GM12892 (cell line): Measurements from ENCODE around the gene AHCTF1.
"Not testable (repeated sequence)": the region's sequence is repeated elsewhere in the genome, so short reads cannot be mapped to it uniquely, and the experiment has no call there.

Experiments used
- DNase-seq: peaks from one replicate; pipeline ENCODE4 v3.0.0; 2011; ENCODE audit not compliant: insufficient read length
- FAIRE-seq: peaks from 2 replicates; lab custom pipeline; 2011; peaks lifted over from hg19 to GRCh38; lab: Jason Lieb, UNC
- POLR2A ChIP-seq: IDR thresholded peaks from 2 replicates; pipeline ENCODE4 v1.6.1; 2011; ENCODE audit warnings: low read depth, low read length, control low read depth
- POLR2AphosphoS5 ChIP-seq: IDR thresholded peaks from 2 replicates; pipeline ENCODE4 v1.6.1; 2011; ENCODE audit warnings: low read depth, low read length, control low read depth
- TAF1 ChIP-seq: IDR thresholded peaks from 2 replicates; pipeline ENCODE4 v1.6.1; 2011; ENCODE audit warnings: low read depth, mild to moderate bottlenecking, control low read depth, low read length, borderline replicate concordance

The AHCTF1 gene

DNA sequence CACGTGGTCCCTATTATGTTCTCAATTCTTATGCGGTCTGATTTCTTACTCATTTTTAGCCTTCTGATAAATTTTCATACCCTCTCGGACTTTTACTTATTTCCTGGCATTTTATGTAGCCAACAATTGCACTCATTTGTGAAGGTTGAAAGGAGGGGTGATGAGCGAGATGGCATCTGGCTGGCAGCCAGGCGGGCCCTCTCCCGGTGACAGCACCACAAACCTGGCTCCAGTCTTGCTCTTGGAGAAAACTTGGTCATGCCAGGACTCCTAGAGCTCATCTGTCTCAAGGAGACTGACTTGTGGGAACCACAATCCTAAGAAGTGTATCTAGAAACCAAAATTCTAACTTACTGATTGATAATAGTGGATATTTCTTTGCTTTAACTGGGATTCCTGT is 14.6 kb upstream of the AHCTF1 start:
- FAIRE-seq (no peak), DNase-seq (no peak)
- TF ChIP-seq POLR2AphosphoS5 (no peak), TAF1 (no peak), POLR2A (no peak)

DNA sequence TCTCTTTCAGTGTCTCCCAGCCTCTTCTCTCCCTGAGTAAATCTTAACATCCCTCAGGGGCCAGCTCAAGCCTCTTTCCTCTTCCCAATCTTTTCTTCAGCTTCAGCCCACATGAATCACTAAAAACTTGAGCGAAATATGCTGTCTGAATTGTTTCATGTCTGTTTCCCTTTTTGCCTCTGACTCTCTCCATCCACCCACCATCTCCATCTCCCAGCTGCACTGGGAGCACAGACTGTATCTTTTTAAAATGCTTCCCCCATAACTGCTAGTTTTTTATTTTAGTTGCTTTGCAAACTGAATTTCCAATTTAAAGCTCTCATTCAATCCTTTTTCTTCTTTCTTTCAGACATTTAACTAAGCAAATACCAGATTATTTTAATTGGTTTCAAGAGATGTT is 3.0 kb upstream of the AHCTF1 start:
- TF ChIP-seq POLR2A = no peak
- no peak for TF ChIP-seq TAF1
- TF ChIP-seq POLR2AphosphoS5 = no peak

DNA sequence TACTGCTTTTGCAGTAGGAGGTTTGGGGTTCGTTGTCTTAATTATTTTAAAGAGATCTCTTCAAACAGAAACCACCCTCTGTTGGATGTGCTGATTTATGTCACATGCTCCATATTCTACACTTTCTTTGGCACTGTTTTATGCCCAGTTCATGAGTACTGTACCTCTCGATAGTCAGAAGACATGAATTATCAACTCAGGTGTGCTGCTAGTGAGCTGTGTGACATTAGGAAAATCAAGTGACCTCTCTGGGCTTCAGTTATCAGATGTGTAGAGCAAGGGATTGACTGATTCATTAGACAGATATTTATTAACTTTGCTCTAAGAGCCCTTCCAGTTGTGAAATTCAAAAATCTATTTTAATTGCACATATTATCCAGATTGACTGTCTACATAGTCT is 2.1 kb upstream of the AHCTF1 start:
- no peak for DNase-seq
- TF ChIP-seq TAF1 (no peak), POLR2AphosphoS5 (no peak), POLR2A (no peak)
- FAIRE-seq = no peak

More for the DNA sequence above, 3.0 kb upstream of the AHCTF1 start:
- DNase-seq (no peak), FAIRE-seq (no peak)

- no peak for DNase-seq
- FAIRE-seq = no peak
- TF ChIP-seq POLR2A = no peak
- no peak for TF ChIP-seq TAF1
- TF ChIP-seq POLR2AphosphoS5 = no peak
Observed at GRCh38 chr1:246932366-246932700, 585 bp upstream of the AHCTF1 start.

DNA sequence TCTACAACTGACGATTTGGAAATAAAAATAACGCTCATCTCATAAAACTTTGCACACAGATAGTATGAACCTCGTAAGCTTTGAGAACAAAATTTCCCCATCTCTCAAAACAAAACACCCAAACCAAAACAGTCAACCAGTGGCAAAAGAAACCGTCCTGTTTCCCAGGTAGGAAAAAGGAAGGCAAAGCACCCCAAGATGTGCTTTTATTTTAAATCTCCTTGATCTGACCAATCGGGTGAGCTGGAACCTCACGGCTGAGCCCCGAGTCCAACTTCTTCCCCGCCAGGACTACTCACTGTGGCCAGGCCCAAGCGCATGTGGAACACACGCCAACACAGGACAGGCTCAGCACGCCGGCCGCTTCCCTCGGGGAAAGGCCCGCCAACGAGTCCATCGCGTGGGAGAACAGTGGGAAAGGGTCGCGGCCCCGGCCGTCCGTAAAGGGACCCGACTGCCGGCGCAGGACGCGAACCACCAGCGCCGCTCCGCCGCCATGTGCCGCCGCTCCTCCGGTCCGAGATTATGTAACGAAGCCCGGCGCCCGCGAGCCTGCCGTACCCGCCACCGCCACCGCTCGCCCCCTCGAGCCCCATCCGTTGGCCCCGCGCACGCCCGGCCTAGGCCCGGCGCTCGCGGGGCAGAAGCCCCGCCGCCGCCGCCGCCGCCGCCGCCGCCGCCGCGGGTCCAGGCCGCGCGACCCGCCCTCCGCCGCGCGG is 759 bp downstream of the AHCTF1 start:
- TF ChIP-seq POLR2A = no peak
- TF ChIP-seq TAF1 = no peak
- no peak for TF ChIP-seq POLR2AphosphoS5
- FAIRE-seq = no peak
- DNase-seq = peak; percentile 23

DNA sequence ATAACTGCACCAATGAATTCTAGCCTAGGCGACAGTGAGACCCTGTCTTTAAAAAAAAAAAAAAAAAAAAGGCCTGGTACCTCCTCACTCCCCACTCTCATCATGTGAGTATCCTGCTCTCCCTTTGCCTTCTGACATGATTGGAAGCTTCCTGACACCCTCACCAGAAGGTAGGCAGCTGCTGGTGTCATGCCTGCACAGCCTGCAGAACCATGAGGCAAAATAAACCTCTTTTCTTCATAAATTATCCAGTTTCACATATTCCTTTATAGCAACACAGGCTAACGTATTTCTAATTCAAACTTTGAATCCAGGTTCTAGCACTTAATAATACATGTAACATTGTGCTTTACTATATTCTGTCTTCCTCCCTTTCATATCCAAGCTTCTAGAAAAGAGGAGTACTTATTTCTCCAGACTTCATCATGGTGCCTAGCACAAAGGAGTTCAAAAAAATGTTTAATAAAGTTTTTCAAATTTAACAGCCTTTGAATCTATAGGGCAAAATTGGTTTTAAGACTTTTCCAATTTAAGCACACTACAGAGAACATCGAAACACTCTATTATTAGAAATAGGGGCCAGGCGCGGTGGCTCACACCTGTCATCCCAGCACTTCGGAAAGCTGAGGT is 5.6 kb downstream of the AHCTF1 start:
- FAIRE-seq (no peak), DNase-seq (no peak)
- TF ChIP-seq POLR2AphosphoS5 = no peak
- no peak for TF ChIP-seq POLR2A
- TF ChIP-seq TAF1 = no peak

DNA sequence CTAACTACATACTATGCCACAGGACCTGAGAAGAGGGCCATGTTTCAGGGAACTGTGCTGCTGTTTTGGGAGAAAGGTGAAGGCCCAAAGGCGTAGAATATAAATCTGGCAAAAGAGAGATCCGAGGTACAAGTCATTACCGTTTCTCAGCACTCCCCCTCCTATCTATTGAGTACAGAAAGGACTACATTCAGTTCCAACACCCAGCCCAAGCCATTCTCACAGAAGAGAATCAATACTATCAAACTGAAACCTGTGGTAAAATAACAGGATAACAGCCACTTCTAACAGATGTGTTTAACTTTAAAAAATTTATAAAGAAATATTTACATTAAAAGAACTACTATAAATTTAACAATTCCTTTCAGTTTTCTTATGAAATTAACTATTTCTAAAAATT is 7.8 kb downstream of the AHCTF1 start:
- FAIRE-seq = no peak
- DNase-seq = no peak
- TF ChIP-seq TAF1 = no peak
- no peak for TF ChIP-seq POLR2AphosphoS5

GRCh38 chr1:246923482-246923881 is 8.3 kb downstream of the AHCTF1 start:
- TF ChIP-seq TAF1 (no peak), POLR2A (no peak), POLR2AphosphoS5 (no peak)
- FAIRE-seq = no peak

DNA sequence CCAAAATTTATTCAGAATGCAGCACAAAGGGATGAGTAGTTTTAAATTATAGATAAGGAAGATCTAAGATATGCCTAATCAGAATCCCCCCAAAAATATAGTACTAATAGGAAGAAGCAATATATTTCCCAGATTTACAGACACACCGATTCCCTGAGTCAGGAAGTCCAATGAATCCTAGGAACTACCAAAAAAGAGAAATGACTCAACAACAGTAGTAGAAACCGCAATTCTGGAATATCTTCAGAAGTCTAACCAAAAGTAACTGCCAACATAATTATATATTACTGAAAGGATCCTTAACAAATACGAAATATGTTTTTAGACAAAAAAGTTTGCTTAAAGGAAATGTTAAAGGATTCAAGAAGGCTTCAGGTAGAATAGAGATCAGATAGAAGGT is 10.3 kb downstream of the AHCTF1 start:
- FAIRE-seq (no peak), DNase-seq (no peak)

More at GRCh38 chr1:246923482-246923881, 8.3 kb downstream of the AHCTF1 start:
- DNase-seq = no peak

DNA sequence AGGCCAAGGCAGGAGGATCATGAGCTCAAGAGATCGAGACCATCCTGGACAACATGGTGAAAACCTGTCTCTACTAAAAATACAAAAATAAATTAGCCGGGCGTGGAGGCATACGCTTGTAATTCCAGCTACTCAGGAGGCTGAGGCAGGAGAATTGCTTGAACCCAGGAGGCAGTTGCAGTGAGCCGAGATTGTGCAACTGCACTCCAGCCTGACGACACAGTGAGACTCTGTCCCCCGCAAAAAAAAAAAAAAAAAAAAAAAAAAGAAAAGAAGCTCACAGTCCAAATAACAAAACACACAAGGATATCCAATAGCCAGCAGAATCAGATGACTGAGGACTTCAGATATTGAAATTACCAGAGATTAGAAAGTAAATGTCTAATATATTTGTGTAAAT is 11.8 kb downstream of the AHCTF1 start:
- FAIRE-seq = no peak
- no peak for DNase-seq
- TF ChIP-seq POLR2A = no peak
- no peak for TF ChIP-seq POLR2AphosphoS5
- TF ChIP-seq TAF1 = no peak

More for the DNA sequence above, 10.3 kb downstream of the AHCTF1 start:
- TF ChIP-seq POLR2A (no peak), POLR2AphosphoS5 (no peak), TAF1 (no peak)

- not testable (repeated sequence) for DNase-seq, FAIRE-seq
Observed at GRCh38 chr1:246916026-246916923, 15.5 kb downstream of the AHCTF1 start.
